NCI-H1694 treated with DMSO at 0.1 percent for 48 hours (cell line): ENCODE results near the gene PCDHGB3.
"Not testable (repeated sequence)": the region's sequence is repeated elsewhere in the genome, so short reads cannot be mapped to it uniquely, and the experiment has no call there.

Source experiments
- DNase-seq: peaks from one replicate; lab custom pipeline; 2025; lab: John Stamatoyannopoulos, UW

The PCDHGB3 gene

GRCh38 chr5:141369994-141370848, at the start of gene PCDHGB3:
TSS of gene PCDHGB3 (plus strand) at chr5:141370242. CDS start at chr5:141370395, 153 bp downstream.
- no peak for DNase-seq

GRCh38 chr5:141322261-141322660, 47.8 kb upstream of the PCDHGB3 start:
- DNase-seq: no peak

GRCh38 chr5:141326088-141326854, 43.8 kb upstream of the PCDHGB3 start:
- no peak for DNase-seq

GRCh38 chr5:141328231-141328630, 41.8 kb upstream of the PCDHGB3 start:
- DNase-seq: no peak

GRCh38 chr5:141330299-141331080, 39.6 kb upstream of the PCDHGB3 start, which contains the start of gene PCDHGA1:
TSS of gene PCDHGA1 (plus strand) at chr5:141330514.
- DNase-seq: peak; percentile 16

GRCh38 chr5:141332571-141332970, 37.5 kb upstream of the PCDHGB3 start:
- not testable (repeated sequence) for DNase-seq

- no peak for DNase-seq
These were observed 31.3 kb upstream of the PCDHGB3 start, which contains the start of gene PCDHGA2 for GRCh38 chr5:141338538-141339306. TSS of gene PCDHGA2 (plus strand) at chr5:141338760.

- not testable (repeated sequence) for DNase-seq
These were observed 29.2 kb upstream of the PCDHGB3 start for GRCh38 chr5:141340781-141341354.

- DNase-seq: no peak
These were observed 27.3 kb upstream of the PCDHGB3 start for GRCh38 chr5:141342773-141343172.

- no peak for DNase-seq
These were observed 26.6 kb upstream of the PCDHGB3 start, which contains the start of gene PCDHGA3 for GRCh38 chr5:141343242-141343952. TSS of gene PCDHGA3 (plus strand) at chr5:141343829. CDS start at chr5:141344034, 205 bp downstream.

GRCh38 chr5:141343953-141344463, 26.0 kb upstream of the PCDHGB3 start:
- DNase-seq: no peak

- no peak for DNase-seq
These were observed 24.7 kb upstream of the PCDHGB3 start for GRCh38 chr5:141345327-141345726.

GRCh38 chr5:141346017-141346416, 24.0 kb upstream of the PCDHGB3 start:
- DNase-seq: not testable (repeated sequence)

GRCh38 chr5:141349917-141350619, 20.0 kb upstream of the PCDHGB3 start, which contains the start of gene PCDHGB1:
TSS of gene PCDHGB1 (plus strand) at chr5:141350099. CDS start at chr5:141350261, 162 bp downstream.
- peak; percentile 41 for DNase-seq

- DNase-seq: no peak
These were observed 18.5 kb upstream of the PCDHGB3 start for GRCh38 chr5:141351591-141351990.

GRCh38 chr5:141354900-141355469, 15.1 kb upstream of the PCDHGB3 start, which contains the start of gene PCDHGA4:
TSS of gene PCDHGA4 (plus strand) at chr5:141355021. CDS start at chr5:141355108, 87 bp downstream.
- DNase-seq: no peak

- DNase-seq: no peak
These were observed 14.4 kb upstream of the PCDHGB3 start for GRCh38 chr5:141355641-141356040.

- DNase-seq: no peak
These were observed 13.9 kb upstream of the PCDHGB3 start for GRCh38 chr5:141356133-141356532.

- DNase-seq: no peak
These were observed 13.1 kb upstream of the PCDHGB3 start for GRCh38 chr5:141356950-141357349.
